GM19467 (cell line): ENCODE data around the gene C1QL2.

Experiments
- ATAC-seq: cut with Tn5 transposase; IDR thresholded peaks from one replicate; pipeline ENCODE4 v1.9.1; 2021; ENCODE audit warnings: mild to moderate bottlenecking, moderate library complexity; ENCODE audit not compliant: unreplicated experiment

C1QL2 gene

GRCh38 chr2:119179991-119180390 is 21.4 kb upstream of the C1QL2 start:
- ATAC-seq = no peak

- ATAC-seq = no peak
These were observed 20.7 kb upstream of the C1QL2 start for GRCh38 chr2:119179202-119179601.

- no peak for ATAC-seq
These were observed 20.2 kb upstream of the C1QL2 start for GRCh38 chr2:119178776-119179175.

GRCh38 chr2:119177838-119178190 is 19.3 kb upstream of the C1QL2 start:
- ATAC-seq = no peak

- no peak for ATAC-seq
These were observed 18.8 kb upstream of the C1QL2 start for GRCh38 chr2:119177171-119177837.

- no peak for ATAC-seq
These were observed 17.0 kb upstream of the C1QL2 start for GRCh38 chr2:119175517-119175916.

- no peak for ATAC-seq
These were observed 16.4 kb upstream of the C1QL2 start for GRCh38 chr2:119174993-119175347.

GRCh38 chr2:119174216-119174992 is 15.9 kb upstream of the C1QL2 start:
- no peak for ATAC-seq

- no peak for ATAC-seq
These were observed 15.1 kb upstream of the C1QL2 start for GRCh38 chr2:119173556-119174060.

GRCh38 chr2:119170504-119170903 is 12.0 kb upstream of the C1QL2 start:
- no peak for ATAC-seq

- ATAC-seq = no peak
These were observed 11.2 kb upstream of the C1QL2 start for GRCh38 chr2:119169717-119170116.

GRCh38 chr2:119160361-119160990 is 1.9 kb upstream of the C1QL2 start:
- ATAC-seq = no peak

- ATAC-seq = no peak
These were observed 570 bp downstream of the C1QL2 start for GRCh38 chr2:119157850-119158511.

GRCh38 chr2:119156891-119157773 is 1.4 kb downstream of the C1QL2 start:
- no peak for ATAC-seq

GRCh38 chr2:119156105-119156890 is 2.3 kb downstream of the C1QL2 start:
- no peak for ATAC-seq

GRCh38 chr2:119155633-119156032 is 2.9 kb downstream of the C1QL2 start:
- no peak for ATAC-seq

GRCh38 chr2:119154076-119154475 is 4.5 kb downstream of the C1QL2 start:
- no peak for ATAC-seq

GRCh38 chr2:119149611-119150010 is 8.9 kb downstream of the C1QL2 start:
- no peak for ATAC-seq

- no peak for ATAC-seq
These were observed 10.5 kb downstream of the C1QL2 start for GRCh38 chr2:119147776-119148715.
